Activated CD4-positive, alpha-beta T cell treated with anti-CD3 and anti-CD28 coated beads, Interleukin-10, Interleukin-2, amounts not matched to agents 100 ng/mL and 50 ng/mL, durations not matched to agents 16 hours and 8 hours (primary cell): ENCODE measurements around the gene TCERG1L.
"Not testable (repeated sequence)": the region's sequence is repeated elsewhere in the genome, so short reads cannot be mapped to it uniquely, and the experiment has no call there.

Source experiments
- DNase-seq: peaks from one replicate; pipeline ENCODE4 v3.0.0-alpha.2; 2020

The TCERG1L gene

DNA sequence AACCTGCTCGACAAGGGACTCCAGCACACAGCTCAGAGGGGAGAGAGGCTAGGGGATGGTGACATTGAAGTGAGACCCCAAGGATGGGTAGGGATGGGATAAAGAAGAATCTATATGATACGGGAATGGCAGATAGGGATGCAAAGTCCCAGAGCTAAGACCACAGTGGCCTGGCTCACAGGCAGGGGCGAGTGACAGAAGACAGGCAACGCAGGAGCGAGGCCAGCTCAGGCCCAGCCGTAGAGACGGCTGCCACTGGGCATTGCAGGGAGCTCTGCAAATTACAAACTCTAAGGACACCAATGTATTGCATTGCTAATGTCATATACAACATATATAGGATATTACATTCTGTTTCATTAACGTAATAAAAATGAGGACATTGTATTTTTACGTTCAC lies 131.4 kb downstream of the TCERG1L start:
- no peak for DNase-seq

GRCh38 chr10:131179361-131179760 lies 132.2 kb downstream of the TCERG1L start:
- no peak for DNase-seq

GRCh38 chr10:131178521-131179331 lies 132.8 kb downstream of the TCERG1L start:
- DNase-seq, result no peak

GRCh38 chr10:131177431-131178327 lies 133.8 kb downstream of the TCERG1L start:
- DNase-seq, result no peak

DNA sequence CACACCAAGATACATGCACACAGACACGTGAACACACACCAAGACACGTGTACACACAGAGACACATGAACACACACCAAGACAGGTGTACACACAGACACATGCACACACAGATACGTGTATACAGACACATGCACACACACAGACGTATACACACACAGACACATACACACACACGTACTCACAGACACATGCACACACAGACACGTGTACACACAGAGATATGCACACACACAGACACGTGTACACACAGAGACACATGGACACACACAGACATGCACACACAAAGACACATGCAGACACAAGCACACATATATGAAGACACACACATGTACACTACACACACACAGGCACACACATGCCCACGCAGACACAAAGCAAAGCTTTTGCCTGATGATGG lies 134.6 kb downstream of the TCERG1L start:
- DNase-seq, result no peak

GRCh38 chr10:131176324-131176723 lies 135.2 kb downstream of the TCERG1L start:
- DNase-seq, result not testable (repeated sequence)

DNA sequence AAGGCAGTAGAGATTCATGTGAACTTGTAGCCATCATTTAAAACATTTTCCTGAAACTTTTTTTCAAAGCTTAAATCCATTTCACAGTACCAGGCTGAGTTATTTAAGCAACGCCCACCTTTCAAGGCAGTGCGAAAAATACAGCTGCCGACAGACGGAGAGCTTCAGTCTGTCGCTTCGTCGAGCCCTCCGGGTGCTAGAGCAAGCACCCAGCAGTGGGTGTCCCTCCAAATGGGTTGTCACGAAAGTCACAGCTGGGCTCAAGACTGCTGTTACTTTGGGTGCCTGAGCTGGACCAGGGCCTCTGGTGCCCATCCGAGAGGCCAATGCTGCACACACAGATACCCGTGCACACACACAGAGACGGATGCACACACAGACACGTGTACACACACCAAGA lies 135.6 kb downstream of the TCERG1L start:
- no peak for DNase-seq

- no peak for DNase-seq
Observed at GRCh38 chr10:131174651-131175540, 136.6 kb downstream of the TCERG1L start.

- DNase-seq, result no peak
Observed at GRCh38 chr10:131174211-131174565, 137.3 kb downstream of the TCERG1L start.

DNA sequence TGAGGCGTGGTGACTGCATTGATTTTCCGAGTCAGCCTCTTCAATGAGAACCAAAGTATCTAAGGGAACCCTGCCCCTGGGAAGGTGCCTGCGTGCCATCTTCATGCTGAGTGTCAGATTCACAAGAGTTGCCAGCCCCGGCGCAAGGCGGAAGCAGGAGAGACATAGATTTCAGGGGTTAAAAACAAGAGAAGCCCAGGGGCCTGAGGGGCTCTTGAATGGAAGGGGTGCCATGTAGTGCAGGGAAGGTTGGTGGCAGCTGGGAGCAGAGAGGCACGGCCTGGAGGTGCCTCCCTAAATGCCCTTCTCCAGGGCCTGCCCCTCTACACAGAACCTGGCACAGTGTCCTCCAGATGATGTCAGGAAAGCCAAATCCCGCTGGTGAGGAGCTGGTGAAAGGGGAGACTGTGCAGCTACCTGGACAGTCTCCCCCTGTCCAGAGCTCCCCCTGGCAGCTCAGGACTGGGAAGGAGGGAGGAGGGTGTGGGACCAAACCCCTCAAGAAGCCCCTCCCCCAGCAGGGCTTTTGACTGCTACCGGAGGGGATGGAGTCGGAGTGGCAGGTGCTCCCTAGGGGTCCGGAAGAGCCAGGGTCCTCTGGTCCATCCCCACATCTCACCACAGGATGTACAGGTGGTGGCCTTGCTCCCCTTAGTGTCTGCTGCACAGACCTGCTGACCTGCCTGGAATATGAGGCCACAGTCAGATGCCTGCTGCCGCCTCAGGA lies 137.9 kb downstream of the TCERG1L start:
- DNase-seq, result no peak

- no peak for DNase-seq
Observed at GRCh38 chr10:131172433-131172832, 139.1 kb downstream of the TCERG1L start.

- no peak for DNase-seq
Observed at GRCh38 chr10:131169146-131169545, 142.4 kb downstream of the TCERG1L start.

DNA sequence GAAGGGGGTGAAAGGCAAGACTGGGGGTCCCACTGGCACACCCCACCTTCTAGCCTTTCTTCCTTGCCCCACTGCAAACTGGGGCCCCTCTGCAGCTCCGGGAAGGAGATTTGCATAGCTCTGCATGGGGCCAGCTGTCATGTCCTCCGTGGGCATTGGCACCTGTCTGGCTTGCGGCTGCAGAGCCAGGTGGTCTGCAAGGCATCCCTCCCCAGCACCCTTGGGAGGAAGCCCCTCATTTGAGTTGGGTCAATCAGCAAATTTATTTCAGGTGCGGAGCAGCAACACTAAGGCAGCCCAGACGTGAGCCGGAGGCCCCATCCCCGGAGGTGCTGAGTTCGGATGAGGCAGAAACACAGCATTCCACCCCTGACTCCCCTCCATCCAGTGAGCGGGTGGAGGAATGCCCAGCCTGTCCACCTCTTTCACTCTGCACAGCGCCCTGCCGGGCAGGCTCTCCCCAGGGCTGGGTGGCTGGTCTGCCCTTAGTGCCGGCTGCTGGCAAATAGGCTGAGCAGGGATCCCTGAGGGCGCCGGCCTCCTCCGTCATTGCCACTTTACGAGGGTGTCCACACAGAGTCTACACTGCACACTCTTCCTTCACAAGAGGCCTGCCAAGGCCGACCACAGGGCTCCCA lies 143.2 kb downstream of the TCERG1L start:
- DNase-seq, result no peak

DNA sequence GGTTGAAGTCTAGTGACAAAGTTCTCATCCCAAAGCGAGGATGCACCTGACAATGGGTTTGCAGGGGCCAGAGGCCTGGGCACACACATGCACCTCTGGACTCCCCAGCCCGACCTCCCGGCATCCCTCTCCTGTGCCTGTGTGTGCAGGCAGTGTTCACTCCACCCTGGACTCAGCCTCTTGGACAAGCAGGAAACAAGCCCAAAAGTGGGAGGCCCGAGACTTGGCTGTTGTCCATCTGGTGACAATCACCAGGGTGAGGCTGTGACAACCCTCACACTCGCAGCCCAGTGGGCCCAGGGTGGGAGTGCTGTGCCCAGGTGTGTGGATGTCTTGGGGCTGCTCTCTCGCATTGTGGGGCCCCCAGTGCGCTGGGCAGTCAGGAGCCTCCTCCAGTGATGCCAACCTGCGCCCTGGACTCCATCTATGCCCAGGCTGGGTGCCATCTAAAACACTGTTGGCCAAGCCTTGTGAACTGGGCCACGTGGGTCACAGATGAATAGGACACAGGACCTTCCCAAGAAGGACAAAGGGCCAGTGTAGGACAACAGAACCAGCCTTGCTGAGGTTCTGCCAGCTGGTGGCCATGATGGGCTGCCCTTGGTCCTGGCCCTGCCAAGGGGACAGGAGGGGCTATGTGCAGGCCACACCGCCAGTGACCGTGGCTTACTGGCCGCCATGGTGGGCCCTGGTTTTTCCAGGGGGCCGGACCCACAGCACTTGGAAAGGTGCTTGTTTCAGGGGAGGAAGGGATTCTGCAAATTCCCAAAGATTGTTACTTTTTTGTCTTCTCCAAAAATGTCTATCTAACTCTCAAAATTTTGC lies 144.3 kb downstream of the TCERG1L start:
- DNase-seq, result no peak

GRCh38 chr10:131166486-131166885 lies 145.0 kb downstream of the TCERG1L start:
- DNase-seq, result no peak

DNA sequence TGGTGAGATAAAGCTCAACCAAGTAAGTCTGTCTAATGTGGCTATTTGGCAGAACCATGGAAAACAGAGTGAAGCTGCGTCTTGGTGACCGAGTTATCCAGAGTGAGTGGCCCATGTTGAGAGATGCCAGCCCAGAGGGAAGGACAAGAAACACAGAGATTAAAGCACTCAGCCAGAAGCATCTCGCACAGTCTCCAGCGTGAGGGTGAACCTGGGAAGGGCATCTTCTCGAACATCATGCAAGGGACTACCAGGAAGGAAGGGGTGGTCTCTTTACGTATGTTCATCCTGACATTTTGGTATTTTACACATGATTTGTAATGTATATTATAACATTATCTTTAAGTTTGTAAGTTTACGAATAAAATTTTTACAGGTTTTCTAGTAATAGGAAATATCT lies 146.4 kb downstream of the TCERG1L start:
- no peak for DNase-seq

DNA sequence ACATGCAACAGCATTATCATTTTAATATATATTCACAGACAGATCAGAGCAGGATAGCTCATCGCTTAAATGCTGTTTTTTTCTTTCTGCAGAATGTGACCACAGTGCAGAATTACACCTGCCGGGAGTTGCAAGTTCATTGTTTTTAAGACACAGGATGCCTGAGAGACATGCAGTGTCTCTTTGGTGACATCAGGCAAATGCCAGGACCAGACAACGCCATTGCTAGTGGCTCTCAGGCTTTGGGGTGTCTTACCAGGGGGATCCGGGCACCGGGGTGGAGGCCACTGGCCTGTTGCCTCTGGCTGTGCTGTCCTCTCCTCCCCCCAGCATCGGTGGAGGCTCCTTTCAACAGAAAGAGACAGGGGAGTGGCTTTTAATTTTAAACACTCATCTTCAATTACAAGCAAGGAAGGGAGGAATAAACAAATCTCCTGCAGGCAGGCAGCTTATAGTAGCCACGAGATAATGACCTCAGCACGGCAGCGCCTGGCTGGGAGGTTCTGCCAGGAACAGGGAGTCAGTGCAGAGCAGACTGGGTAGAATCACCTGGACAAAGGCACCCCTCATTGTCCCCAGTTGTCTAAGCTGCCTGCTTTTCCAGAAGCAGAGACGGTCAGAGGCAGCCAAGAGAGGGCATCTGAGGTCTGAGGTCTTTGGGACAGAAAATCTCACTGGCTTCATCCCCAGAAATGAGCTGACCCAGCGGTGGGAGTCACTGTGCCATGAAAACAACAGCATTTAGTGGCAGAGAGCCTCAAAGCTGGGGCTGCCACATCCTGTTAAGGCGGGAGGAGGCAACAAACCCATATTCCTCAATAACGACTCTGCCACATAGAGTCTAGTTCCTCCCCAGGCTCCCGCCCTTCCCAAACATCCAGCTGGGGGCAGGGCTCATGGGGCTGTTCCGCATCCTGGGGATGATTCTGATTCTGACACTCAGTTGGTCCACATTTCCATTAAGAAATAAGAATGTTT lies 148.4 kb downstream of the TCERG1L start:
- DNase-seq, result no peak

- DNase-seq, result no peak
Observed at GRCh38 chr10:131162211-131162610, 149.3 kb downstream of the TCERG1L start.

DNA sequence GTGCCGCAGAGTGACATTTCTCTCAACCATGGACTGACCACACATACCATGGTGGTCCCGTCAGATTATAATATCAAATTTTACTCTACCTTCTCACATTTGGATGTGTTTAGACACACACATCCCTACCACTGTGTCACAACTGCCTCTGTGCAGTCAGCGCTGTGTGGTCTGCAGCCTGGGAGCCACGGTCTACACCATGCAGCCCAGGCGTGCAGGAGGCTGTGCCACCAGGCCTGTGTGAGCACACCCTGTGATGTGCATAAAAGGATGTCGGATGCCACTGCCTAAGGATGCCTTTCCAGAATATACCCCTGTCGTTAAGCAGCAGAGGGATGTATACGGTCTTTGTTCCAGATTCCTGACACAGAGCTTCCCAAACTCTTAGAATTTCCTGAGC lies 150.4 kb downstream of the TCERG1L start:
- DNase-seq, result no peak
